Activated T-helper 1 cell treated with Interleukin-2 at 50 U/mL for 16 hours (primary cell): ENCODE measurements around the gene ICAM2.
"Not testable (repeated sequence)": the region's sequence is repeated elsewhere in the genome, so short reads cannot be mapped to it uniquely, and the experiment has no call there.

Experiments used
- DNase-seq: peaks from one replicate; pipeline ENCODE4 v3.0.0-alpha.2; 2020; ENCODE audit warnings: low read depth

ICAM2 gene

DNA sequence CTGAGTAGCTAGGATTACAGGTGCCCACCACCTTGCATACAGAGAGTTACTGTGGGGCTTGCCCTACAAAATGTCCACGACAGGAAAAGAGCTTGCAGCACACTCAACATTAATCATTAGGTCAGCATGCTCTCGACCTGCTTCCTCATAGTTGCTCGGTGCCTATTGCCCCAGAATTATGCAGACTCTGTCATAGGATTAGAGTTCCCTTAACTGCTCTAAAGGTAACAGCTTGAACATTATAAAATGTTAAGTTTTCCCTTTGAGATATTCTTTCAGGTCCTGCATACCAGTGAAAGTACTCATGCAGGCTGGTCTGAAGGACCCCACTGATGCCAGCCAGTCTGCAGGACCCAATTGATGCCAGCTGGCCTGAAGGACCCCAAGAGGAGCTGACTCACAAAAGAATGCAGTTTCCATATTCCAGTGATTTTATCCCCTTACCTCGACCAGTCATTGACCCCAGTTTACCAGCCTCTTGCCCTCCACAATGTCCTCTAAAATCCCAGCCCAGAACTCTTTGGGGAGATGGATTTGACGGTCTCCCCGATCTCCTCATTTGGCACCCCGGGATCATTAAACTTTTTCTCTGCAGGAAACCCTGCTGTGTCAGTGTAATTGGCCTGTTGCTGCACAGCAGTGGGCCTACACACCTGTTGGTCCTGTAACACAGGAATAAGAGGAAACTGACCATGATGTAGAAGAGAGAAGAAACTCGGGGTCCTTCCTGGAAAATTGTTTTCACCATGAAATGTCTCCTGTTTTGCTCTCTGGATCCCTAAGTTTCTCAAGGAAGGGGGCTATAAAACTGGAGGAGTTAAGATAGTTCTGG, 10.6 kb downstream of the ICAM2 start:
- no peak for DNase-seq

GRCh38 chr17:64008830-64009229, 11.6 kb downstream of the ICAM2 start:
- no peak for DNase-seq

DNA sequence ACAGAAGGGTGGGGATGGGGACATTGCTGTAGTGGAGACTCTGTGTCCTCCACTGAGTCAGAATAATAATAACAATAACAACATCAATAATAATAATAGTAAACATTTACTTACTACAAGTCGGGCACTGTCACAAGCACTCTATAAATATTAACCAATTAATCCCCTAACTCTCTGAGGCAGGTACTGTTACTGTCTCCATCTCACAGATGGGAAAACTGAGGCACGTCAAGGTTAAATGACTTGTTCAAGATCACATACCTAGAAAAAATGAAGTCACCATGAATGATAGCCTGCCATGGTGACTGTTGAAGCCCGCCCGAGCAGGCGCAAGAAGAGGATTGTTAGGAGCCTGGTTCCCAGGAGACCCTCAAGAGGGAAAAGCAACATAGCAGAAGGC, 12.1 kb downstream of the ICAM2 start:
- DNase-seq: no peak

GRCh38 chr17:64007838-64008282, 12.6 kb downstream of the ICAM2 start:
- no peak for DNase-seq

DNA sequence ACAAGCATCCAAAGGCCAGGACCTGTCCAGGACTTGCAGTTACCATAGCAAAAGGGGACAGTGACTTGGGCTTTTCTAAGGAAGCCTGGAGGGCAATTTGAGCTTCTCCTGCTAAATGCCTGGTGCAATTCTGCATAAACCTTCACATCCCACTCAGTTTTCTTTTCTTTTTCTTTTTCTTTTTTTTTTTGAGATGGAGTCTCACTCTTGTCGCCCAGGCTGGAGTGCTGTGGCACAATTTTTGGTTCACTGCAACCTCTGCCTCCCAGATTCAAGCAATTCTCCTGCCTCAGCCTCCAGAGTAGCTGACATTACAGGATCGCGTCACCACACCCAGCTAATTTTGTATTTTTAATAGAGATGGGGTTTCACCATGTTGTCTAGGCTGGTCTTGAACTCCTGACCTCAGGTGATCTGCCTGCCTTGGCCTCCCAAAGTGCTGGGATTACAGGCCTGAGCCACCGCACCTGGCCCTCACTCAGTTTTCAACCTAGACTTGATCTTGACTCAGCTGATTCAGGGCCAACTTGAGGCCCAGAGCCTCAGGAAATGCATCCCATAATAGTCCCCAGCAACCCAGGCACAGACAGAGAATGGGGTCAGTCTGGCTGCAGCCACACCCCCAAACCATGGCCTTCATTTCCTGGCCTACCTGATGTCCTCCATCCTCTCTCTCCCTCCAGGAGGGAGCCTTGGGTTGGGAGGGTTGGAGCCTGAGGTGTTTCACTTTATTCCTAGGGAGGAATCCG, 13.2 kb downstream of the ICAM2 start:
- DNase-seq: not testable (repeated sequence)

DNA sequence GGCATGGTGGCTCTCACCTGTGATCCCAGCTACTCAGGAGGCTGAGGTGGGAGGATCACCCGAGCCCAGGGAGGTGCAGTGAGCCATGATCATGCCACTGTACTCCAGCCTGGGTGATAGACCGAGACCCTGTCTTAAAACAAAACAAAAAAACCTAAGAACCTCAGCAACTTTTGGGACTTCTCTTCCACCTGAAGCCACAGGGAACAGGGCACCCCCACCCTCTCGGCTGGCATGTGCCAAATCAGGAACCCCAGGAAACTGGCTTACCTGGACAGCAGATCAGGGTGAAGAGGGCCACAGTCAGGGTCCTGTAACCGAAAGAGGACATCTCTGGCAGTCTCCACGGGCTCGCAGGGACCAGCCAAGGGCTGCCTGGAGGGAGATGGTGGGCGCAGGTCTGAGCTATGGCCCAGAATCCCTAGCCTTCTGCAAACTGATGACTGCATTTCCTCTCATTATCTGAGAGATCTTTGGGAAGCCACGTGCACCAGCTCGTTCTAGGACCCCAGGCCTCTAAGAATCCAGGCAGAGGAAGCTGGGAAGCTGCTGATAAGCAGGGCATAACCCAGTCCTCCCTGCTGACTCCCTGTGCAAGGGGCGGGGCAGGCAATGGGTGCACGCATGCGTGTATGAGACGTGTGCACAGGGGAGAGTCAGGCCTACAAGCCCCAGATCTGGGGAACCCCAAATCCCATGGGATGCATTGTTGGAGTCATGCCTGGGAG, 13.9 kb downstream of the ICAM2 start:
- DNase-seq: no peak

DNA sequence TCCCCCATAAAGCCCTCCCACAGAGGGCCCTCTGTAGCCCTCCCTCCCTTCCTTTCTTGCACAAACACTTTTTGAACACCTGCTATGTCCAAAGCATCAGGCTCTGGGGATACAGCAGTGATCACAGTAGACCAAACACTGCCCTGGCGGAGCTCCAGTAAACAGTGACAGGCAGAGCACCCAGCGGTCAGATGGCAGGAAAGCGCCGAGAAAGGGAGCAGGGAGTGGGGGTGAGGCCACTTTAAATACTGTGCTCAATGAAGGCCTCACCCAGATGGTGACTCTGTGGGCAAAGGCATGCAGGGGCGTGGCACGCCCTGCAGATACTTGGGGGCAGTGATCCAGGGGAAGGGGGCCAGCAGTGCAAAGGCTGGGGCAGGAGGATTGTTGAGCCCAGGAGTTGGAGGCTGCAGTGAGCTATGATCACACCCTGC, 14.7 kb downstream of the ICAM2 start:
- DNase-seq: no peak

GRCh38 chr17:64004903-64005733, 15.3 kb downstream of the ICAM2 start:
- DNase-seq: no peak

GRCh38 chr17:64004218-64004770, 16.1 kb downstream of the ICAM2 start:
- DNase-seq: no peak

- no peak for DNase-seq
Observed at GRCh38 chr17:64003526-64004121, 16.8 kb downstream of the ICAM2 start.

DNA sequence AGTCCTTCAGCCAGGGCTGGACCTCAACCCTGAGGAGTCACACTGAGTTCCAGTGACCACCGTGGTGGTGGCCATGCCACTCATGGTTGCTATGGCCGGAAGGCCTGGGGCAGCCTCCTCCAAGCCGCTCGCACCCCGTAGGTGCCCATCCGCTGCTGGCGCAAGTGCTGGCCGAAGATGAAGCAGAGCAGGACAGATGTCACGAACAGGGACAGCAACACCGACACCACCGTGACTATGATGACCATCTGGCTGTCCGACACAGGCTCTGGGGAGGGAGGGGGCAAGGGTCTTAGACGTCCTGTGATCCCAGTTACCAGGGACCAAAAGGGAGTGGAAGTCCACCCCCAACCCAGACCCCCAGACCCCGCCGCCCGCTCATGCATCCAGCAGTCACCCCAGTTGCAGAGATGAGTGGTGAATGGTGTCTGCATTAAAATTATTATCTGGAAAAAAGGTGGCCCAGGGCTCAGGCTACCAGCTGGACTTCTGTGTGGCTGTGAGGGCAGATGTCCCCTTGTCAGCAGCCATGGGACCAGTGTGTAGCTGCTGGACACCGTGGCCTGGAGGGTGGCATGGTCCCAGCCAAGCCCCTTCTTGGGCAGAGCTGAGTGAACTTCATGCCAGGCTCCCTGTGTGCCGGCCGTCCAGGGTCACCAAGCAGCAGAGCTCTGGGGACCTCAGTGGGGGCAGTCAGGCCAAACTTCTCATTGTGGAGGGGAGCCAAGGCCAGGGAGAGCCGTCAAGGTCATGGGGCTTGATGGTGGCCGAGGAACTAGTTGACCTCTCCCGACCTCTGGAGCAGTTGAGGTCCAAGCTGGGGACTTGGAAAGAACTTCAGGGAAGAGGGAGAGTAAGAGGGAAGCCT, 17.5 kb downstream of the ICAM2 start:
- no peak for DNase-seq

GRCh38 chr17:64001763-64002529, 18.5 kb downstream of the ICAM2 start:
- DNase-seq: no peak

GRCh38 chr17:64001091-64001579, 19.3 kb downstream of the ICAM2 start:
- no peak for DNase-seq

- no peak for DNase-seq
Observed at GRCh38 chr17:63999680-64000531, 20.5 kb downstream of the ICAM2 start.

- DNase-seq: no peak
Observed at GRCh38 chr17:63998721-63999679, 21.4 kb downstream of the ICAM2 start.

DNA sequence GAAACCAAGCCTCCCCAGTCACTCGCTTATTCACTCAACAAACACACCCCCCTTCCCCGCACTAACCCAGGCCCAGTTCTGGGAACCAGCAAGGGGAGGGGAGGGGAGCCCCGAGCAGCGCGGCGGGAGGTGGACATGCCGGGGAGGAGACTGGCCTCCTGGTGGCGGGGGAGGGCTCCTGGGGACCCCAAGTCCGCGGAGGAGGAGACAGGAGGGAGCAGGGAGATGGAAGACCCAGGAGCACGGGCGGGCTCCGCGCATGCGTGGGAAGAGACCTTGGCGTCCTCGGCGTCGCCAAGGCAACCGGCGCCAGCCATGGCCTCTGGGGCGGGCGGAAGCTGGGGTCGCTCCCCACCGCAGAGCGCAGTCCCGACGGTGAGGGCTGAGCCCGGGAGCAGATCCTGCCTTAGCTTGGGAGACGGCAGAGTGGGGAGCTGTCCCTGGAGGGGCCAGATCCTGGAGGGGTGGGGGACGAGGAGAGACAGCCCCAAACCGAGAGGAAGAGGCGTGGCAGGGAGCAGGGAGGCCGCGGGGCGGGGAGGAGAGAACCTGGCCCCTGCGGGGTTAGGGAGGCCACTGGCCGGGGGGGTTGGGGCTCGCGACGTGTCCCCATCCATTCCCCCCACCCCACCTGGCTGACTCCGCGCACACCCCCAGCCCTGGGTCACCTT, 22.2 kb downstream of the ICAM2 start, which contains the start of gene PRR29:
PRR29 (plus strand) TSS at position 302 of the 671 bp plus-strand sequence; CDS start at position 316, 14 bp downstream.
- peak; percentile 69 for DNase-seq
